ENCODE measurements around the gene FCN3. TPM values are rescaled to one million over a fixed set of nuclear protein-coding genes. Genes with fewer than 3 reads are reported as not detected.
A peak's percentile ranks its signal among the peaks of the same experiment; 100 is the strongest.

FCN3 gene
- polyA plus RNA-seq, 2 of the 4 experiments (the other 2 are of a cell fraction), result not detected

- TF ChIP-seq, protein P1, sequence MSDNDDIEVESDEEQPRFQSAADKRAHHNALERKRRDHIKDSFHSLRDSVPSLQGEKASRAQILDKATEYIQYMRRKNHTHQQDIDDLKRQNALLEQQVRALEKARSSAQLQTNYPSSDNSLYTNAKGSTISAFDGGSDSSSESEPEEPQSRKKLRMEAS (IDR thresholded peaks at IDR 0.05), result peak; percentile 33
- peak; percentile 12 to 33; a peak in 2 of 5 replicates for TF ChIP-seq RAD21 (conservative IDR thresholded peaks at IDR 0.05 in 1 of 2, IDR thresholded peaks at IDR 0.05 in 1 of 2)
- TF ChIP-seq CTCF (IDR thresholded peaks at IDR 0.05), result peak; percentile 50
These were observed 17.6 kb upstream of the FCN3 start, which contains the start of gene GPR3 (continued) for GRCh38 chr1:27392096-27392777.

GRCh38 chr1:27391511-27392095 lies 17.0 kb upstream of the FCN3 start:
- peaks cover 17% of the 10 kb centered on the region for H3K4me1 ChIP-seq
- DNase-seq (ENCODE audit: low read depth in 1 of 2, low spot score in 1 of 2) (peak in 1 of 2 experiments; percentile 28), FAIRE-seq (no peak), ATAC-seq (no peak)
- TF ChIP-seq ZNF302 (CRISPR knock-in tag; IDR thresholded peaks at IDR 0.05), result no peak
- TF ChIP-seq BHLHE40 (IDR thresholded peaks at IDR 0.05; ENCODE audit: low read depth, low read length), result no peak
- TF ChIP-seq, protein P2, sequence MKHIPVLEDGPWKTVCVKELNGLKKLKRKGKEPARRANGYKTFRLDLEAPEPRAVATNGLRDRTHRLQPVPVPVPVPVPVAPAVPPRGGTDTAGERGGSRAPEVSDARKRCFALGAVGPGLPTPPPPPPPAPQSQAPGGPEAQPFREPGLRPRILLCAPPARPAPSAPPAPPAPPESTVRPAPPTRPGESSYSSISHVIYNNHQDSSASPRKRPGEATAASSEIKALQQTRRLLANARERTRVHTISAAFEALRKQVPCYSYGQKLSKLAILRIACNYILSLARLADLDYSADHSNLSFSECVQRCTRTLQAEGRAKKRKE (CRISPR knock-in tag; IDR thresholded peaks at IDR 0.05; ENCODE audit: low read depth), result no peak
- TF ChIP-seq ZSCAN20 (CRISPR knock-in tag; IDR thresholded peaks at IDR 0.05), result no peak
- no peak for TF ChIP-seq ELK1 (IDR thresholded peaks at IDR 0.05; ENCODE audit: low read depth, low read length)
- TF ChIP-seq, protein P3, sequence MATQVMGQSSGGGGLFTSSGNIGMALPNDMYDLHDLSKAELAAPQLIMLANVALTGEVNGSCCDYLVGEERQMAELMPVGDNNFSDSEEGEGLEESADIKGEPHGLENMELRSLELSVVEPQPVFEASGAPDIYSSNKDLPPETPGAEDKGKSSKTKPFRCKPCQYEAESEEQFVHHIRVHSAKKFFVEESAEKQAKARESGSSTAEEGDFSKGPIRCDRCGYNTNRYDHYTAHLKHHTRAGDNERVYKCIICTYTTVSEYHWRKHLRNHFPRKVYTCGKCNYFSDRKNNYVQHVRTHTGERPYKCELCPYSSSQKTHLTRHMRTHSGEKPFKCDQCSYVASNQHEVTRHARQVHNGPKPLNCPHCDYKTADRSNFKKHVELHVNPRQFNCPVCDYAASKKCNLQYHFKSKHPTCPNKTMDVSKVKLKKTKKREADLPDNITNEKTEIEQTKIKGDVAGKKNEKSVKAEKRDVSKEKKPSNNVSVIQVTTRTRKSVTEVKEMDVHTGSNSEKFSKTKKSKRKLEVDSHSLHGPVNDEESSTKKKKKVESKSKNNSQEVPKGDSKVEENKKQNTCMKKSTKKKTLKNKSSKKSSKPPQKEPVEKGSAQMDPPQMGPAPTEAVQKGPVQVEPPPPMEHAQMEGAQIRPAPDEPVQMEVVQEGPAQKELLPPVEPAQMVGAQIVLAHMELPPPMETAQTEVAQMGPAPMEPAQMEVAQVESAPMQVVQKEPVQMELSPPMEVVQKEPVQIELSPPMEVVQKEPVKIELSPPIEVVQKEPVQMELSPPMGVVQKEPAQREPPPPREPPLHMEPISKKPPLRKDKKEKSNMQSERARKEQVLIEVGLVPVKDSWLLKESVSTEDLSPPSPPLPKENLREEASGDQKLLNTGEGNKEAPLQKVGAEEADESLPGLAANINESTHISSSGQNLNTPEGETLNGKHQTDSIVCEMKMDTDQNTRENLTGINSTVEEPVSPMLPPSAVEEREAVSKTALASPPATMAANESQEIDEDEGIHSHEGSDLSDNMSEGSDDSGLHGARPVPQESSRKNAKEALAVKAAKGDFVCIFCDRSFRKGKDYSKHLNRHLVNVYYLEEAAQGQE (IDR thresholded peaks at IDR 0.05), result no peak
- TF ChIP-seq FOSB (CRISPR knock-in tag; IDR thresholded peaks at IDR 0.05), result no peak
- no peak for TF ChIP-seq ZFP36 (IDR thresholded peaks at IDR 0.05; ENCODE audit: borderline replicate concordance, partially characterized antibody)
- TF ChIP-seq GATA3 (IDR thresholded peaks at IDR 0.05; ENCODE audit: borderline replicate concordance), result no peak
- TF ChIP-seq CHD2 (IDR thresholded peaks at IDR 0.05; ENCODE audit: low read length, partially characterized antibody), result no peak
- TF ChIP-seq KDM1A (IDR thresholded peaks at IDR 0.05; ENCODE audit: low read depth), result no peak
- no peak for TF ChIP-seq CHD4 (IDR thresholded peaks at IDR 0.05; ENCODE audit: borderline replicate concordance)
- no peak for TF ChIP-seq HEYL (CRISPR knock-in tag; IDR thresholded peaks at IDR 0.05)
- no peak for TF ChIP-seq BCL3 (IDR thresholded peaks at IDR 0.05)
- no peak for TF ChIP-seq NR3C1 (IDR thresholded peaks at IDR 0.05)
- no peak for TF ChIP-seq HOXB5 (CRISPR knock-in tag; IDR thresholded peaks at IDR 0.05)
- TF ChIP-seq MYC (IDR thresholded peaks at IDR 0.05; ENCODE audit: borderline replicate concordance, low read length), result no peak
- TF ChIP-seq ZC3H11A (IDR thresholded peaks at IDR 0.05), result no peak
- no peak overlapping the region; the same call in 2 of the 3 replicates for H3K4me3 ChIP-seq
- H3K9me3 ChIP-seq, result no peaks in the 10 kb centered on the region
- ChIA-PET CTCF (interaction anchor here (0.6 to 12.0 kb wide), 19 partner anchors 10 to 346 kb away, joined by 3 to 215 read pairs (median 3); partner anchors contain the start of genes MAP3K6 and SYTL1), POLR2A (interaction anchor here (1.4 kb wide), 1 partner anchor 25 kb away, joined by 3 read pairs; the partner anchor contains the start of gene MAP3K6)
- peak overlapping the region; percentile 21 to 89; a peak in 3 of 6 replicates for H3K27ac ChIP-seq
- H3K4me2 ChIP-seq, result peak overlapping the region; percentile 64
- 46% methylated on average over 9 of the region's 13 CpGs for WGBS (ENCODE audit: missing lambda C conversion rate)

Measured in A549 (cell line).